ENCODE measurements around the gene GPC3. TPM values are rescaled to one million over a fixed set of nuclear protein-coding genes. Genes with fewer than 3 reads are reported as not detected.
A peak's percentile ranks its signal among the peaks of the same experiment; 100 is the strongest.

Gene GPC3
- total RNA-seq, 1 donor = not detected

DNA sequence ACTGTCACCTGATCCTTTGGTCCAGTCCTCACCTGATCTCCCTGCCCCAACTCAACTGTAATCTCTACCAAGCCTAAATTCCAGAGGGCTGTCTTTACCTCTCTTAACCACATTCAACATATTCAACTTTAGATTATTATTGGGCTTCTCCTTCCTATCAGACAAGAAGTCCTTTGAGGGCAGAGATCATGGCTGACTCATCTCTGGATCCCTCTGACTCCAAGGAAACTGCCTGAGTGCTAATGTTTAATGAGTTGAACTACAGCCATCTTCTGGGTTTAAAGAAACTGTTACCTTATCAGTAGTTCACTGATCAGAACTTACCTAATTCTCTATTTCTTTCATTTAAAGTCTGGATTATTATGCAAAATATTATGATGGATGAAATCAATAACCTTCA lies 135.7 kb downstream of the GPC3 start:
- H3K4me3 ChIP-seq (ENCODE audit: low read depth, low read length) = no peak overlapping the region
- TF ChIP-seq, protein P1, sequence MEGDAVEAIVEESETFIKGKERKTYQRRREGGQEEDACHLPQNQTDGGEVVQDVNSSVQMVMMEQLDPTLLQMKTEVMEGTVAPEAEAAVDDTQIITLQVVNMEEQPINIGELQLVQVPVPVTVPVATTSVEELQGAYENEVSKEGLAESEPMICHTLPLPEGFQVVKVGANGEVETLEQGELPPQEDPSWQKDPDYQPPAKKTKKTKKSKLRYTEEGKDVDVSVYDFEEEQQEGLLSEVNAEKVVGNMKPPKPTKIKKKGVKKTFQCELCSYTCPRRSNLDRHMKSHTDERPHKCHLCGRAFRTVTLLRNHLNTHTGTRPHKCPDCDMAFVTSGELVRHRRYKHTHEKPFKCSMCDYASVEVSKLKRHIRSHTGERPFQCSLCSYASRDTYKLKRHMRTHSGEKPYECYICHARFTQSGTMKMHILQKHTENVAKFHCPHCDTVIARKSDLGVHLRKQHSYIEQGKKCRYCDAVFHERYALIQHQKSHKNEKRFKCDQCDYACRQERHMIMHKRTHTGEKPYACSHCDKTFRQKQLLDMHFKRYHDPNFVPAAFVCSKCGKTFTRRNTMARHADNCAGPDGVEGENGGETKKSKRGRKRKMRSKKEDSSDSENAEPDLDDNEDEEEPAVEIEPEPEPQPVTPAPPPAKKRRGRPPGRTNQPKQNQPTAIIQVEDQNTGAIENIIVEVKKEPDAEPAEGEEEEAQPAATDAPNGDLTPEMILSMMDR (IDR thresholded peaks at IDR 0.05; ENCODE audit: insufficient read depth, low read length) = no peak
- no peak for DNase-seq (ENCODE audit: low read depth)

DNA sequence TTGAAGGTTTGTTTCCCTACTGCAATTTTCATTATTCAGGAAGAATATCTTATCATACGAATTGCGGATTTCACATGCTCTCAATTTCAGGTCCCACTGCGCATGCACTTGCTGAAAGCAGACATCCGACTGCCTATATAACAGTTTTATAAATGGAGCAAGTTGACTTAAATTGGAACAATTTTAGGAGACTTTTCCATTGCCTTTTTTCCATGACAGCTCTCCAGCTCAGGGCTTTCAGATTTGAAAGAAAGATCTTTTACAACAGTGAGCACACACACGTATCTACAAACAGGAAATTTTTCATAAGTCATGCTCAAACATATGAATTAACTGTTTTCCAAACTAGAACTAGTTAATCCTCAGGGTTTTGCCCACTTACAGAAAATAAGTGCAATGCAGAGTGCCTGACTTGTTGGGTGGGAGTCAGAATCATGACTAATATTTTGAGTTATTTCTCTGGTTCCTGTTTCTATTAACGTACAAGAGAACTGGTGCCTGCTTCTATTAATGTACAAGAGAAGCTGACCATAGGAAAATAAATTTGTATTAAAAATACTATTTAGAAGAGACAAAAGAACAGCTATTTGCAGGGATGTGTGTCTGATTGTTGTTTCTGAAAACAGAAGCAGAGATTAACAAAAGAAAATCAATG lies 137.9 kb downstream of the GPC3 start:
- TF ChIP-seq, protein P1 (IDR thresholded peaks at IDR 0.05; ENCODE audit: insufficient read depth, low read length) = no peak
- H3K4me3 ChIP-seq (ENCODE audit: low read depth, low read length) = no peak overlapping the region
- DNase-seq (ENCODE audit: low read depth) = no peak

DNA sequence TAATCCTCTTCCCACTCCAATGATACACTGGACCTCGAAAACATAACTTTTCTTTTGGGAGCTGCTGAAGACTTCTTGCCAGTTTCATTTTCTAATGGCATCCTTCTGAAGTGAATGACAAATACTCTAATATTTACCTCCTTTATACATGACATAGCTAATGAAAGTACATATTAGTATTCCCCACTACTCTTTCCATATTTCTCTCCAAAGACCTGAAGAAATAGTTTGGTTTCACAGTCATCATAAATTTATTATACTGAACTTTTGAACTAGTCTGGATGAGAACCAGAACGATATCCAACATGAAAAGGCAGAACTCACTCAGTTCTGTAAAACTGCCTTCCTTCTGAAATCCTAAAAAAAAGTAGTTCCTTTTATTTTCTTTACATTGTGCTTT lies 139.1 kb downstream of the GPC3 start:
- TF ChIP-seq, protein P1 (IDR thresholded peaks at IDR 0.05; ENCODE audit: insufficient read depth, low read length) = no peak
- no peak for DNase-seq (ENCODE audit: low read depth)
- H3K4me3 ChIP-seq (ENCODE audit: low read depth, low read length) = no peak overlapping the region

DNA sequence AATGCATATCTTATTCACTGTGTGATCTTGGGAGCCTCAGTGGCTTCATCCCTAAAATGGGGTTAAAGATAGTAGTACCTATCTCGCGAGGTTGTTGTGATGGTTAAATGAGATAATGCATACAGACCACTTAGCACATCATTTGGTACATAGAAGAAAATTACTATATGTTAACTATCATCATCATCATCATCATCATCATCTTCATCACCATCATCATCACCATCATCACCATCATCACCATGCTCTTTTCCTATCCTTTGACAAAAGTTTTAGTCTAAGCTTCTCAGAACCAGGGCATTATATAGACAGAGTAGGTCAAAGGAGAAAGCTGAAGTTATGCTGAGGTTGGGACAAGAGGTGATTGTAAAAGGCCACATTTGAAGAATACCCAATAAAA lies 145.0 kb downstream of the GPC3 start:
- H3K4me3 ChIP-seq (ENCODE audit: low read depth, low read length) = no peak overlapping the region
- DNase-seq (ENCODE audit: low read depth) = no peak
- TF ChIP-seq, protein P1 (IDR thresholded peaks at IDR 0.05; ENCODE audit: insufficient read depth, low read length) = no peak

DNA sequence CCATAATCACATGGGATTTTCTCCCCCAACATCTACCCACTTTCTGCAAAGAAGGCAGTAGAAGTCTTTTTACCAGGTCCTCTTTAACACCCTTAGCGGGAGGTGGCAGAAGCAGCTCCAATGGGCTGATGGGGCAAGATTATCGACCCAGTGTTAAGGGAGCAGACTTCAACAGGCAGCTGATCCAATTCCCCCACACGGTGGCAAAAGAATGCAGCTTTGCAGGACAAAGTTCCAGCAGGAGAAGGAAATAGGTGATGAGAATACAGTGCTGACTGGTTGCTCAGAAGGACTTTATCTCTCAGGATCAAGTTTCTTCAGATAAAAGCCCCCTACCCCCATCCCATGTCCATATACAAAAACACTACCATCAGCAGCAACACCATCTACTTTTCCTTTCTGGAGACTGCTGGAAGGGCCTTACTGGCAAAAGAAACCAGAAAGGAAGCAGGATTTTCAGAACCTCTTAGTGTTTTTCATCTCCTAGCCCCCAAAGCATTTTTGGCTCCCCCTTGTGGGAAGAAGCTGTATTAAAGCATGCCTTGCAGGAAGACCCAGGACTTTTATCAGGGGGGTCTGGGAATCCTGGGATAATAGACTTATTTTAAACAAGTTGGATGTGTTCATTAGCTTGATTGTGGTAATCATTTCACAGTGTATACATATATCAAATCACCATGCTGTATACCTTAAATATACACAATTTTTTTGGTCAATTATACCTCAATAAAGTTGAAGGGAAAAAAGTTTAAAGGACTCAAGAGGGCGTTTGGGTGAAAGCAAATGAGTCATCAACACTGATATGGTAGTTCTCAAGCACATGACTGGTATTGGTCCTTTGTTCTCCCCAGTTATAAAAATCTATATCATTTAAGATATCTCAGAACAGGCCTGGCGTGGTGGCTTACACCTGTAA lies 146.4 kb downstream of the GPC3 start:
- peak; percentile 32 for DNase-seq (ENCODE audit: low read depth)
- TF ChIP-seq, protein P1 (IDR thresholded peaks at IDR 0.05; ENCODE audit: insufficient read depth, low read length) = peak; percentile 71
- no peak overlapping the region for H3K4me3 ChIP-seq (ENCODE audit: low read depth, low read length)

DNA sequence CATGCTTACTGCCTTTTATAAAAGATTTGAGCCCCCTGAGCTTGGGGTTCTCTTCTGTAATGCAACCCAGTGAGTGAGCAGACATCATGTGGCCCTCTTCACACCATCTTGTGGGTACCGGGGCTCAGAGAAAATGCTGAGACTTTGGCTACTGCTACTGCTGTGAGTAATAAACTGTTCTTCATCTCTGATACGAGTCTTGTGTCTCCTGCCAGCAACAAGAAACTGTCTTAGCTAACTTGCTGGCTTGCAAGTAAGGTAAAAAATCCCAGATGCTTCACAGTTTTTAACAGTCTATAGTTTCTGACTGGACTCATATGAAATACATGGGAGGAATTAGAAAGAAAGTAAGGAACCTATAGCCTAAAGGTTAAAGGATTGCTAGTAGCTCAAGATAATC lies 148.3 kb downstream of the GPC3 start:
- TF ChIP-seq, protein P1 (IDR thresholded peaks at IDR 0.05; ENCODE audit: insufficient read depth, low read length) = no peak
- DNase-seq (ENCODE audit: low read depth) = no peak
- H3K4me3 ChIP-seq (ENCODE audit: low read depth, low read length) = no peak overlapping the region

Data from fibroblast of the aortic adventitia (primary cell).